ENCODE results near the gene WTAP. TPM values are rescaled to one million over a fixed set of nuclear protein-coding genes. Genes with fewer than 3 reads are reported as not detected.

WTAP gene
- total and polyA plus RNA-seq, 2 of the 4 experiments (the other 2 are of a cell fraction), result 30.2 to 92.3 TPM

DNA sequence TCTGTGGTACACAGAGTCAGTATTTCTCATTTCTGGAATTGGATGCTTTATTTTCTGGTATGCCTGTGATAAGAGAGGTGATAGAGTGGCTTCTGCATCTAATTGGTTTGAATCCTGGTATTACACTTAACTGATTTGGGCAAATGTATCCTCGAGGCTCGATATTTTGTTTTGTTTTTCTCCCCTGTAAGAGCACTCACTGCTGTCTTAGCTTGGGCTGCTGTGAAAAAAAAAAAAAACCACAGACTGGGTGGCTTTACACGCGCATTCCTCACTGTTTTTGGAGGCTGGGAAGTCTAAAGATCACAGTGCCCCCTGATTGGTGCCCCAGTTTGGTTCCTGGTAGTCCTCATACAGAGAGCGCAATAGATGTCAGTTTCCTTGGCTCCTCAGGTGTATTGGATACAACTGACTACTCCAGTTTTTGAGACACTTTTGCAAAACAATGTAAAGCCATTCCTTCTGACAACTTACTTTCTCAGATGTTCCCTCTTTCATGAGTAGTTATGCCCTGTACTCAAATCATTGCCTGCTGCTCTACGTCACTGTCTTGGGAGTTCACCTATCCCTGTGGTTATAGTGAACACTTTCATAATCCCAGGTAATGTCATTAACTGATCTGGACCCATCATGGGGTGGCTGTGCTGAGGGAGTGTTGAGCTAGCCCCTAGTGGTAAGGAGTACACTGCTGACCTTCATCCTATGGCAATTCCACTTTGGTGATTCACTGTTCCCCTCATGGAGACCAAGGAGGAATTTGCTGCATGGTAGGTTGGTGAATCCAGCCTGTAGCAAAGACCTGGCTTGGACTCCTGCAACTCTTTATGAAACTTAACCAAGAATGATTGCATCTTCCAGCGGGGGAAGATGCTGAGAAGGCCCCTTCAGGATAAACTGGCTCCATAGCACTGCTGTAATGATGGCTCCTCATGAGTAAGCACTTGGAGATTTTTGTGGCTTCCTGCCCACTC, 31.0 kb downstream of the WTAP start:
- Histone ChIP-seq H3K79me1 (ENCODE audit: low read depth in 1 of 2, low read length in 2 of 2) (peaks cover 23 to 32% of the 10 kb centered on the region in 2 experiments), H4K91ac (ENCODE audit: insufficient read depth, low read depth, low read length) (peak overlapping the region; percentile 57; the same call in 1 of the 2 replicates), H4K5ac (ENCODE audit: low read depth, low read length) (no peak overlapping the region), H2BK20ac (ENCODE audit: low read depth, low read length) (no peak overlapping the region), H2AK9ac (replicated peaks; ENCODE audit: low read depth, low read length, poor library complexity) (no peak overlapping the region), H2BK120ac (ENCODE audit: low read depth, low read length) (peak overlapping the region; percentile 11; the same call in 1 of the 2 replicates), H4K8ac (ENCODE audit: low read depth in 2 of 2, low read length in 2 of 2) (peak overlapping the region in 1 of 2 experiments; percentile 55; a peak in 2 of 4 replicates), H3K4me1 (ENCODE audit: control insufficient read depth, insufficient read depth, low read length) (peaks cover 16% of the 10 kb centered on the region), H3K56ac (ENCODE audit: extremely low read depth, insufficient read depth, low read length) (no peak overlapping the region), H3K4ac (ENCODE audit: low read depth, low read length) (no peak overlapping the region; the same call in 1 of the 2 replicates), H3K4me3 (ENCODE audit: insufficient read depth, low read depth, low read length) (no peak overlapping the region), H3K36me3 (ENCODE audit: control insufficient read depth, insufficient read depth, low read length) (peaks cover 26% of the 10 kb centered on the region), H3K4me2 (ENCODE audit: low read depth, low read length) (no peak overlapping the region; the same call in 1 of the 2 replicates), H2BK15ac (ENCODE audit: low read depth, low read length) (no peak overlapping the region; the same call in 2 of the 3 replicates), H2BK5ac (ENCODE audit: low read depth, low read length, poor library complexity, severe bottlenecking) (peak overlapping the region; percentile 33), H3K14ac (replicated peaks; ENCODE audit: low read depth, low read length) (peak overlapping the region; percentile 5; the same call in 1 of the 2 replicates), H3K18ac (ENCODE audit: low read depth, low read length) (peak overlapping the region; percentile 20; the same call in 1 of the 2 replicates), H3K27ac (ENCODE audit: insufficient read depth, low read length) (no peak overlapping the region), H3K23ac (ENCODE audit: low read depth, low read length) (no peak overlapping the region), H3K27me3 (ENCODE audit: control insufficient read depth, insufficient read depth, low read length) (no peaks in the 10 kb centered on the region), H3K9me3 (ENCODE audit: control insufficient read depth, insufficient read depth, low read length) (no peaks in the 10 kb centered on the region), H2AK5ac (ENCODE audit: low read depth, low read length) (no peak overlapping the region), H3K9ac (ENCODE audit: low read depth, low read length) (no peak overlapping the region), H4K20me1 (ENCODE audit: insufficient read depth, low read length) (peaks cover 11% of the 10 kb centered on the region), H3K9me1 (ENCODE audit: insufficient read depth, low read length) (peaks cover 16% of the 10 kb centered on the region), H2AFZ (replicated peaks; ENCODE audit: low read length, poor library complexity) (no peak overlapping the region)
- no peak for ATAC-seq (ENCODE audit: low read depth)
- intact Hi-C loops (cut with micrococcal nuclease), result no loop called here
- peak; percentile 81 for DNase-seq
- 90% methylated on average over 2 of the region's 7 CpGs; no CpG with 5 or more reads in 1 of the 2 experiments for WGBS, 2 experiments (ENCODE audit: extremely low coverage in 2 of 2, insufficient read length in 1 of 2)
- in situ Hi-C loops (cut with MboI; ENCODE audit: low sequenced_read_pairs), result no loop called here
- dilution Hi-C loops (cut with HindIII; ENCODE audit: low sequenced_read_pairs, unreplicated experiment), result no loop called here
- ChIA-PET CTCF (no interaction called here), POLR2A (ENCODE audit: unreplicated experiment) (no interaction called here)
- TF ChIP-seq, protein P1, sequence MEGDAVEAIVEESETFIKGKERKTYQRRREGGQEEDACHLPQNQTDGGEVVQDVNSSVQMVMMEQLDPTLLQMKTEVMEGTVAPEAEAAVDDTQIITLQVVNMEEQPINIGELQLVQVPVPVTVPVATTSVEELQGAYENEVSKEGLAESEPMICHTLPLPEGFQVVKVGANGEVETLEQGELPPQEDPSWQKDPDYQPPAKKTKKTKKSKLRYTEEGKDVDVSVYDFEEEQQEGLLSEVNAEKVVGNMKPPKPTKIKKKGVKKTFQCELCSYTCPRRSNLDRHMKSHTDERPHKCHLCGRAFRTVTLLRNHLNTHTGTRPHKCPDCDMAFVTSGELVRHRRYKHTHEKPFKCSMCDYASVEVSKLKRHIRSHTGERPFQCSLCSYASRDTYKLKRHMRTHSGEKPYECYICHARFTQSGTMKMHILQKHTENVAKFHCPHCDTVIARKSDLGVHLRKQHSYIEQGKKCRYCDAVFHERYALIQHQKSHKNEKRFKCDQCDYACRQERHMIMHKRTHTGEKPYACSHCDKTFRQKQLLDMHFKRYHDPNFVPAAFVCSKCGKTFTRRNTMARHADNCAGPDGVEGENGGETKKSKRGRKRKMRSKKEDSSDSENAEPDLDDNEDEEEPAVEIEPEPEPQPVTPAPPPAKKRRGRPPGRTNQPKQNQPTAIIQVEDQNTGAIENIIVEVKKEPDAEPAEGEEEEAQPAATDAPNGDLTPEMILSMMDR (conservative IDR thresholded peaks at IDR 0.05; ENCODE audit: low read depth, low read length), result peak; percentile 27
- TF ChIP-seq RAD21 (IDR thresholded peaks at IDR 0.05; ENCODE audit: low read length) (no peak), MAFK (IDR thresholded peaks at IDR 0.05; ENCODE audit: low read depth, low read length) (0 out of 2 replicates have a peak, but pooled peaks have one; percentile 11), FOS (IDR thresholded peaks at IDR 0.05; ENCODE audit: low read depth, low read length) (0 out of 2 replicates have a peak, but pooled peaks have one; percentile 7), NFE2L2 (IDR thresholded peaks at IDR 0.05; ENCODE audit: low read depth, low read length) (no peak), CEBPB (IDR thresholded peaks at IDR 0.05; ENCODE audit: low read depth, low read length) (peak; percentile 41; the same call in 1 of the 2 replicates), RFX5 (IDR thresholded peaks at IDR 0.05; ENCODE audit: low read depth, low read length) (no peak)
- BruUV-seq (replicated peaks), result no TSS peak
